SK-N-SH (cell line): ENCODE measurements around the gene SDK1. TPM values are rescaled to one million over a fixed set of nuclear protein-coding genes. Genes with fewer than 3 reads are reported as not detected.

Experiments
- CTCF ChIA-PET: fragments of 300-600, 350-600 bp; formaldehyde crosslinking; extraction: SDS; loops from one replicate; lab custom pipeline; 2021; lab: Yijun Ruan, JAX
- POLR2A ChIA-PET: fragments of 350-600 bp; sonication (Branson Sonifier 250); formaldehyde crosslinking; extraction: SDS; loops from one replicate; lab custom pipeline; 2020; ENCODE audit warnings: antibody characterized with exemption, inconsistent platforms; lab: Yijun Ruan, JAX
- DNase-seq: peaks from one replicate; pipeline ENCODE4 v3.0.0; 2012
- H2AFZ ChIP-seq: fragments of 200-600 bp; sonication (generic); 2 replicates; pipeline ENCODE4 v1.8.1; 2016; ENCODE audit warnings: antibody characterized with exemption, mild to moderate bottlenecking, low read depth
- H3F3A ChIP-seq: fragments of 200-600 bp; sonication (generic); replicated peaks from 2 replicates; pipeline ENCODE3; 2016; ENCODE audit warnings: antibody characterized with exemption, mild to moderate bottlenecking; ENCODE audit not compliant: insufficient read depth
- H3K27ac ChIP-seq, 2 experiments: fragments of 200-500 bp in 1 of 2; fragments of 200-600 bp in 1 of 2; sonication (Bioruptor generic) in 1 of 2; sonication (generic), shearing (Covaris generic) in 1 of 2; 2 replicates each; pipeline versions ENCODE4 v1.5.1 to v1.6.1; 2014 to 2016; ENCODE audit warnings: low read depth in 2 of 2, inconsistent platforms in 1 of 2, low read length in 1 of 2, mild to moderate bottlenecking in 1 of 2, mixed read lengths in 1 of 2
- H3K27me3 ChIP-seq: fragments of 200-600 bp; sonication (generic), shearing (Covaris generic); 2 replicates; pipeline ENCODE4 v1.6.1; 2016; ENCODE audit warnings: mixed run types; ENCODE audit not compliant: insufficient read depth
- H3K36me3 ChIP-seq, 2 experiments: fragments of 200-500 bp in 1 of 2; fragments of 200-600 bp in 1 of 2; sonication (Bioruptor generic) in 1 of 2; sonication (generic) in 1 of 2; replicated peaks in 1 of 2; 2 replicates each; pipeline versions ENCODE3 to v1.5.1; 2014 to 2016; ENCODE audit warnings: low read length in 1 of 2, mild to moderate bottlenecking in 1 of 2; ENCODE audit not compliant: insufficient read depth in 2 of 2, control insufficient read depth in 1 of 2
- H3K4me1 ChIP-seq, 2 experiments: fragments of 200-500 bp in 1 of 2; fragments of 200-600 bp in 1 of 2; sonication (Bioruptor generic) in 1 of 2; sonication (generic), shearing (Covaris generic) in 1 of 2; 2 replicates each; pipeline versions ENCODE4 v1.5.1 to v1.6.1; 2014 to 2016; ENCODE audit warnings: low read depth in 1 of 2, low read length in 1 of 2, mixed run types in 1 of 2; ENCODE audit not compliant: insufficient read depth in 2 of 2, control insufficient read depth in 1 of 2
- H3K4me2 ChIP-seq: fragments of 200-600 bp; sonication (generic), shearing (Covaris generic); 2 replicates; pipeline ENCODE4 v1.6.1; 2017; ENCODE audit warnings: mixed run types
- H3K4me3 ChIP-seq, 2 experiments: fragments of 200-500 bp in 1 of 2; fragments of 200-600 bp in 1 of 2; sonication (Bioruptor generic) in 1 of 2; sonication (generic), shearing (Covaris generic) in 1 of 2; 2 replicates each; pipeline versions ENCODE4 v1.5.1 to v1.8.1; 2014 to 2016; ENCODE audit warnings: low read depth in 2 of 2, inconsistent platforms in 1 of 2, low read length in 1 of 2, mild to moderate bottlenecking in 1 of 2, mixed read lengths in 1 of 2, moderate library complexity in 1 of 2
- H3K79me2 ChIP-seq: fragments of 200-600 bp; sonication (generic); 2 replicates; pipeline ENCODE4 v1.8.1; 2017; ENCODE audit warnings: mild to moderate bottlenecking; ENCODE audit not compliant: insufficient read depth
- H3K9ac ChIP-seq: fragments of 200-600 bp; sonication (generic); 2 replicates; pipeline ENCODE4 v1.6.1; 2017; ENCODE audit warnings: mixed run types
- H3K9me2 ChIP-seq: fragments of 200-600 bp; sonication (generic); 2 replicates; pipeline ENCODE4 v1.6.1; 2017; ENCODE audit warnings: mixed run types
- H3K9me3 ChIP-seq: fragments of 200-600 bp; sonication (generic); 2 replicates; pipeline ENCODE4 v1.6.1; 2017; ENCODE audit warnings: mixed run types, mild to moderate bottlenecking, moderate library complexity
- H4K20me1 ChIP-seq: fragments of 200-600 bp; sonication (generic); 2 replicates; pipeline ENCODE4 v1.6.1; 2017; ENCODE audit warnings: mild to moderate bottlenecking, mixed run types; ENCODE audit not compliant: insufficient read depth
- CHD2 ChIP-seq: fragments of 150-350 bp; IDR thresholded peaks from 2 replicates; pipeline ENCODE4 v1.6.1; 2018; ENCODE audit warnings: low read length; ENCODE audit not compliant: partially characterized antibody
- EP300 ChIP-seq, 2 experiments: IDR thresholded peaks; 2 replicates each; pipeline versions ENCODE4 v1.4.0 to v1.6.1; 2012; ENCODE audit warnings: borderline replicate concordance in 1 of 2, low read depth in 1 of 2, low read length in 1 of 2
- EZH2phosphoT487 ChIP-seq: fragments of 200-600 bp; sonication (generic); IDR thresholded peaks from 2 replicates; pipeline ENCODE4 v1.6.1; 2017; ENCODE audit warnings: low read depth, mixed run types, mild to moderate bottlenecking, antibody characterized with exemption, moderate library complexity, borderline replicate concordance
- FOSL2 ChIP-seq: IDR thresholded peaks from 2 replicates; pipeline ENCODE4 v1.4.0; 2012; ENCODE audit warnings: low read depth, mild to moderate bottlenecking, moderate library complexity, borderline replicate concordance
- FOXJ3 ChIP-seq: sonication (generic); formaldehyde crosslinking; IDR thresholded peaks from 2 replicates; pipeline ENCODE4 v1.5.1; 2020; ENCODE audit warnings: mild to moderate bottlenecking, missing genetic modification reagents
- GATA2 ChIP-seq: sonication (generic); formaldehyde crosslinking; IDR thresholded peaks from 2 replicates; pipeline ENCODE4 v1.5.0; 2020; ENCODE audit warnings: mild to moderate bottlenecking, missing genetic modification reagents
- JUND ChIP-seq: IDR thresholded peaks from 2 replicates; pipeline ENCODE4 v1.4.0; 2012
- MAX ChIP-seq: IDR thresholded peaks from 2 replicates; pipeline ENCODE4 v1.4.0; 2012; ENCODE audit warnings: low read depth
- MEF2A ChIP-seq: IDR thresholded peaks from 2 replicates; pipeline ENCODE4 v1.4.0; 2012; ENCODE audit warnings: low read depth, borderline replicate concordance
- MXI1 ChIP-seq: IDR thresholded peaks from 2 replicates; pipeline ENCODE4 v1.6.1; 2012; ENCODE audit warnings: mild to moderate bottlenecking, low read depth, low read length, improper control_type of control experiment
- NFIC ChIP-seq: IDR thresholded peaks from 2 replicates; pipeline ENCODE4 v1.4.0; 2012; ENCODE audit warnings: borderline replicate concordance
- PBX3 ChIP-seq: IDR thresholded peaks from 2 replicates; pipeline ENCODE4; 2012
- RAD21 ChIP-seq: IDR thresholded peaks from 2 replicates; pipeline ENCODE4 v1.6.1; 2012; ENCODE audit warnings: mild to moderate bottlenecking, low read length
- RFX5 ChIP-seq: IDR thresholded peaks from 2 replicates; pipeline ENCODE4 v1.6.1; 2012; ENCODE audit warnings: mild to moderate bottlenecking, improper control_type of control experiment, low read length
- RXRA ChIP-seq: IDR thresholded peaks from 2 replicates; pipeline ENCODE4 v1.4.0; 2012; ENCODE audit warnings: low read depth, mild to moderate bottlenecking, borderline replicate concordance
- SIN3A ChIP-seq: IDR thresholded peaks from 2 replicates; pipeline ENCODE4 v1.6.1; 2012; ENCODE audit warnings: low read depth, mild to moderate bottlenecking, low read length, moderate library complexity, borderline replicate concordance
- TEAD4 ChIP-seq: IDR thresholded peaks from 2 replicates; pipeline ENCODE4 v1.4.0; 2012; ENCODE audit warnings: mild to moderate bottlenecking, borderline replicate concordance; ENCODE audit not compliant: insufficient read depth
- YY1 ChIP-seq: IDR thresholded peaks from 2 replicates; pipeline ENCODE4 v1.4.0; 2012; ENCODE audit warnings: low read depth, mild to moderate bottlenecking
- WGBS: methylation state at CpG from one replicate; pipeline ENCODE4 v1.1.6; 2017; ENCODE audit warnings: low lambda C conversion rate; 5-methylcytosine and 5-hydroxymethylcytosine counted together
- polyA plus RNA-seq, 3 experiments: library from polyadenylated mRNA; depleted of rRNA; stranded (reverse); fragments of >200 nt; gene quantifications; 2 replicates each; pipeline ENCODE4 v1.2.3, GENCODE V29; 2012
- TF ChIP-seq, protein P1 (sequence below): IDR thresholded peaks from 2 replicates; pipeline ENCODE4 v1.4.0; 2012; ENCODE audit warnings: low read depth, borderline replicate concordance
- TF ChIP-seq, protein P2 (sequence below): fragments of 150-350 bp; IDR thresholded peaks from 2 replicates; pipeline ENCODE4 v1.6.1; 2016; ENCODE audit warnings: mild to moderate bottlenecking, low read depth, low read length

The SDK1 gene
- polyA plus RNA-seq, 1 of the 3 experiments (the other 2 are of a cell fraction) = 1.2 TPM

GRCh38 chr7:3781607-3782006 is 480.6 kb downstream of the SDK1 start:
- H3K27ac ChIP-seq = no peak overlapping the region
- WGBS = 16% methylated on average over 1 of the region's 1 CpG

More at GRCh38 chr7:3781607-3782006, 480.6 kb downstream of the SDK1 start:
- Histone ChIP-seq H2AFZ (no peak overlapping the region), H4K20me1 (no peaks in the 10 kb centered on the region), H3K4me1 (no peaks in the 10 kb centered on the region), H3F3A (no peaks in the 10 kb centered on the region), H3K9me2 (no peaks in the 10 kb centered on the region), H3K79me2 (no peaks in the 10 kb centered on the region), H3K4me2 (no peak overlapping the region), H3K27me3 (no peaks in the 10 kb centered on the region), H3K9me3 (peaks cover 11% of the 10 kb centered on the region; the same call in 1 of the 2 replicates), H3K4me3 (no peak overlapping the region), H3K9ac (no peak overlapping the region), H3K36me3 (peaks cover 0 to 4% of the 10 kb centered on the region in 2 experiments)
- ChIA-PET CTCF (interaction anchor here (1.2 kb wide), 1 partner anchor 25 kb away, joined by 3 read pairs; no protein-coding TSS in a partner anchor), POLR2A (no interaction called here)
- TF ChIP-seq MAX (no peak), EP300 (IDR thresholded peaks at IDR 0.05; ENCODE audit: borderline replicate concordance in 1 of 2, low read depth in 1 of 2, low read length in 1 of 2) (no peak), MEF2A (no peak), RAD21 (no peak), GATA2 (CRISPR knock-in tag) (no peak), NFIC (no peak), FOXJ3 (CRISPR knock-in tag) (no peak), PBX3 (no peak), RFX5 (no peak), FOSL2 (no peak), SIN3A (no peak), RXRA (no peak), TEAD4 (no peak), CHD2 (no peak), JUND (no peak), EZH2phosphoT487 (no peak), YY1 (no peak), MXI1 (no peak)
- TF ChIP-seq, protein P1, sequence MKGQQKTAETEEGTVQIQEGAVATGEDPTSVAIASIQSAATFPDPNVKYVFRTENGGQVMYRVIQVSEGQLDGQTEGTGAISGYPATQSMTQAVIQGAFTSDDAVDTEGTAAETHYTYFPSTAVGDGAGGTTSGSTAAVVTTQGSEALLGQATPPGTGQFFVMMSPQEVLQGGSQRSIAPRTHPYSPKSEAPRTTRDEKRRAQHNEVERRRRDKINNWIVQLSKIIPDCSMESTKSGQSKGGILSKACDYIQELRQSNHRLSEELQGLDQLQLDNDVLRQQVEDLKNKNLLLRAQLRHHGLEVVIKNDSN = no peak
- TF ChIP-seq, protein P2, sequence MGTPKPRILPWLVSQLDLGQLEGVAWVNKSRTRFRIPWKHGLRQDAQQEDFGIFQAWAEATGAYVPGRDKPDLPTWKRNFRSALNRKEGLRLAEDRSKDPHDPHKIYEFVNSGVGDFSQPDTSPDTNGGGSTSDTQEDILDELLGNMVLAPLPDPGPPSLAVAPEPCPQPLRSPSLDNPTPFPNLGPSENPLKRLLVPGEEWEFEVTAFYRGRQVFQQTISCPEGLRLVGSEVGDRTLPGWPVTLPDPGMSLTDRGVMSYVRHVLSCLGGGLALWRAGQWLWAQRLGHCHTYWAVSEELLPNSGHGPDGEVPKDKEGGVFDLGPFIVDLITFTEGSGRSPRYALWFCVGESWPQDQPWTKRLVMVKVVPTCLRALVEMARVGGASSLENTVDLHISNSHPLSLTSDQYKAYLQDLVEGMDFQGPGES = no peak
- no peak for DNase-seq
